Central memory CD4-positive, alpha-beta T cell (primary cell): Measurements from ENCODE around the gene CFLAR.
"Not testable (repeated sequence)": the region's sequence is repeated elsewhere in the genome, so short reads cannot be mapped to it uniquely, and the experiment has no call there.

Source experiments
- DNase-seq: peaks from one replicate; pipeline ENCODE4 v3.0.0; 2022

CFLAR gene

DNA sequence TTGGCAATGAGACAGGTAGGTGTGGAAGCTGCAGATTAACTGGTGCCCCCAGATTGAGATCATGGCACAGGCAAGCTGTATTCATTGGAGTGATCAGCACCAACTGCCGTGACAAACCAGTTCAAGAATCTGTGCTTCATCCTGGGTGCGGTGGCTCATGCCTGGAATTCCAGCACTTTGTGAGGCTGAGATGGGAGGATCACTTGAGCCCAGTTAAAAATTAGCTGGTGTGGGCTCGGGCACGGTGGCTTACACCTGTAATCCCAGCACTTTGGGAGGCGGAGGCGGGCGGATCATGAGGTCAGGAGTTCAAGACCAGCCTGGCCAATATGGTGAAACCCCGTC is 33.8 kb downstream of the CFLAR start:
- DNase-seq: not testable (repeated sequence)

DNA sequence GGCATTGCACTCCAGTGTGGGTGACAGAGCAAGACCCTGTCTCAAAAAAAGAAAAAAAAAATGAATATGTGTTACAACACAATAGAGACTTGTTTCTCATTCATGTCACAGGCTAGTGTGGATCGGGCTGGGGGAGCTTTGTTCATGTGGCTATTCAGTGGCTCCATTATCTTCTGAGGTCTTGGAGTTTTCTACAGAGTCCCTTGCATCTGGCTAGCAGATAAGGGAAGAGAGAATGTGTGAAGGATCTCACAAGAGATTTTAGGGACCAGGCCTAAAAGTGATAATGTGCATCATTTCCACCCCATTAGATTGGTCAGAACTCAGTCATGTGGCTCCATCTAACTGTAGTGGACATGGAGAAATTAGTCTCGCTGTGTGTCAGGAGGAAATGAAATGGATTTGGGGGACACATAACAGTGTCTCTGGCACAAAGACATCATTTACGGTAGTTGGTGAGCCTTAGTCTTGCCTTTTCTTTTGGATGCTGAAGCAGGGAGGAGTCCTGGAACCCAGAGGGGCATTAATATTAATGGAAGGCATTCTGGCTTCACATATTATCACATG is 34.6 kb downstream of the CFLAR start:
- no peak for DNase-seq

DNA sequence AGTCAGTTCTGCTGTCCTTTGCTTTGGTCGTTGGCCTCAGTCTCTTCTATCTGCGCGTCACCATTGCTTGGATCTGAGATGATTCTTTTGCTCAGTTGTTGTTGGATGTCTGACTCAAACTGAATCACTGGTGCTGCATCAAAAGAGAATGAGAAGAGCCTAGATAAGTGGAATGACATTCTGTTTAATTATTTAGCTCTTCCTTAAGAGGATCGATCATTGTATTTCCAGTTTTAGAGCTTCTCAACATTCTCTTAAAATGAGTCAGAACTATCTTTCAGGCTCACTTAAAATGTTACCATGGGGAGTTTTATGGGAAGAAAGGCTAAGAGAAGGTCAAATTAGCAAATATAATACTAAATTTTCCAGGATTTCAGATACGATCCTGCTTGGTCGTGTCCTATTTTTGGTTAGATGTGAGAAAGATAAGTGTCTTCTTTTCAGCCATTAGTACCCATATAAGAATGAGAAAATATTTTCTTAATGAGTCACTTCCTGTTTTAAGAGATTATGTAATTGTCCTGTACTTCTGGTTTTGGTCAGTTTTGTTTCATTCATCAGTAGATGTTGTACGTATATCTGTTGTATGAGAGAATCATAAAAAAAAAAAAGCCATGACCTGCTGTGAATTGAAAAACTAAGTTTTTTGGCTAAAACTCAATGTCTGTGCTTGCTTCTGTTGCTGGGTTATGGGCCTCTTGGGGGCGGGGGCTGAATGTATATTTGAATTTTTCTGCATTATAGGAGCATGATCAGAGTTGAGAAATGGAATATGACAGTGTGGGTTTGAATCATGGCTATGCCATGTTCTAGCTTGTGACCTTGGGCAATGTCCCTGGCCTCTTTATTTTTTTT is 35.4 kb downstream of the CFLAR start:
- DNase-seq: no peak

DNA sequence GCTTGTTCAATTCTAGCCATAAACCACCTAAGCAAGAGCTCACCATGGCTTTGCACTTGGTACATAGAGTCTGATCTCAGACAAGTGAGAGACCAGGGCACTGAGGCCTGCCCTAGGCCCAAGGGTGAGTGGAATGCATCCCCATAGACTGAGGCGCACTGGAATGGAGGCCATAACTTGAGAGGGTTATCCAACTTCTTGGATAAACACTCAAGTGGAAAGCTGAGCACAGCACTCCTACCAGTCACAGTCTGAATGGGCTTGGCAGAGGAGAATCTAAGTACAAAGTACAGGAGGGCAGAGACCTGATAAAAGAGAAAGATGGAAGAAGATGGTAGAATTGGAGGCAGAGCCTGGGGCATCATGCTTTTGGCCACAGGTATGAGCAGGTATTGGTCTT is 36.6 kb downstream of the CFLAR start:
- no peak for DNase-seq

DNA sequence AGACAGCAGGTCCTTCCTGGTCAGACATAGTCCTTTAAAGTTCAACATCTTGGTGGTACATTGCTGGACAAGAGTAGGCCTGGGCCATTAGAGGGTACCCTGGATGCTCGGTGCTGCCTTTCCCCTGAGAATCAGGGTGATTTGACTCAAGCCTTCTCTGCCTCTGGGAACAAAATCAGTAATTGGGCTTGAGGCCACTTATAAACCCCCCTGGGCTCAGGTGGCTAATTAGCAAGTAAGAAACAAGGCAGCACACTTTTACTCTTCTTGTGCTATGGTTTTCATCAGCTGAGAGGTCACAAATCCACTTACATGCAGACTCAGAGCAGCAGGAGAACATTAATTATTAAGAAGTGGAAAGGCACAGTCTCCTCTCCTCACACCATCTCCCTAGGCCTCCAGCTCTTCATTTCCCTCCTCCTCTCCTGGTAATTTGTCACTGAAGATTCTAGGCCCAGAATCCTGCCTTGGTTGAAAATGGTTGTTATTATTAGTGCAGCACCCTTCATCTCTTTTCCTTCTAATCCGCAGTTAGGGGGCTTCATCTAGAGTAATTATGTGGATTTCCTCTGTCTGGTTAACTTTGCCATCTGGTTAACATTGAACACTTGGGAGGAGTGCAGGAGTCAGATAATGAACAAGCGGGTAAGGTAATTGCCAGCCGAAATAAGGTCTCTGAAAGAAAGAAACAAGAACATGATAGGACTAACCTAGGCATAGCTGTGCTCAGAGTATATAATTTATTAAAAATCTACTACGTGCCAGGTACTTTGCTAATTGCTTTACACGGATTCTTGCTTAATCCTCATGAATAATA is 37.2 kb downstream of the CFLAR start:
- no peak for DNase-seq

DNA sequence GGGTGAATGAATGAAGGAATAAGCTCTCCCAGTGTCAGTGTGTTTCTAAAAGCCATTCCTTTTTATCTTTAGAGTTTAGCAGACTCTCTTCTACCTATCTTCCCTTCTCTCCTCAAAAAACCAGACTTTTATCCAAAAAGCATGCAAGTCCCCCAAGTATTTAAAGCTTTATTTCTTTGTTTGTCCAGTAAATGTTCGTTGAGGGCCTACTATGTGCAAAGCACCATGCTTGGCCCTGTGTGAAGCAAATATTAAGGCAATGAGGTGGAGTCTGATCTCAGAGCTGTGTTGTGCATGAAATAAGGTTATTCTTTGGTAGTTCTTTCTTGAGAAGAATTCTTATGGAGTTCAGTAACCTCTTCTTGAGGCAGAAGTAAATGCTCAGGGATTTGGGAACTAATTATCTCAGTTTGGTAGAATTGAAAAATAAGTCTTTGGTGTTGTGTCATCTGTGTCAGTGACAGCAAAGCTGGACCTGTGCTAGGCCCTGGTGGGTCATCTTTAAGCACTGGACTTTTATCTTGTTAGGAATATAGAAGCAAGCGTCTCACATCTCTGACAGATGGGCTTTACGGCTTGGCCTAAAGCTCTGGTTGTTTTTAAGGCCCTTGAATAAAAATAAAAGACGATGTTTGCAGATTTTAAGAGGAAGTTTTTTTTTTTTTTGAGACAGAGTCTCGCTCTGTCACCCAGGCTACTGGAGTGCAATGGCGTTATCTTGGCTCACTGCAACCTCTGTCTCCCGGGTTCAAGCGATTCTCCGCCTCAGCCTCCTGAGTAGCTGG is 38.8 kb downstream of the CFLAR start:
- DNase-seq: no peak

DNA sequence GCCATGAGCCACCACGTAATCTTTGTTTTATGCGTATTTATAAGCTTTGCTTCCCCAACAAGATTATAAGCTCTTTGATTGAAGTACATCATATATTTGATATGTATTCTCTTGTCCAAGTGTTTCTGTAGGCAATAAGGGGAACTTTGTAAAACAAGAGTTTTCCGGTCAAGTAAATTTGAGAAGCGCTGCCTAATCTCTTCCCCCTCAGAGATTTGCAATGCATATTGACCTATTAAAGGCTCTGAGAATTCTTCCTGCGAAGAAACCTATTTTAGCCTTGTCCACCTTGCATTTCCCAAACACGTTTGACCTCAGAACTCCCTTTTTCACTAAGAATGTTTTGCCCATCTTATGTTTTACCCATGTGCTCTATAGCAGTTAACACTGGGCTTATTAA is 40.1 kb downstream of the CFLAR start:
- DNase-seq: no peak

DNA sequence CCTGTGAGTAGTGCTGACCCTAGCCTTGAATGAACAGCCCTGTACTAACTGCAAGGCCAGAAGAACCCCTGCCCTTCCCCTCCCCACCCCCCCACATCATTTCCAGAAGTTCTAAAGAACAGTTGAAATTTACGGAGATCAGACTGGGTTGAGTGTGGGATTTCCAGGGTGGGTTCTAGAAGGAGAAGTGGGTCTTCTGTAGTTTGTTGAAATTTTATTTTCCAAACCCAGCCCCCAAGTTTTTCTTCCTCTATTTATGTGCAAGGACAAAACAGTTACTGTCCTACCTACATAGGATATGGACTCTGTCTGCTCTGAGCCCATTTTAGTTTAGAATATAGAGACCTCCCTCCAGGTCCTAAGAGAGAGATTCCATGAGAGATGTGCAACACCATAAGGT is 40.7 kb downstream of the CFLAR start:
- no peak for DNase-seq

DNA sequence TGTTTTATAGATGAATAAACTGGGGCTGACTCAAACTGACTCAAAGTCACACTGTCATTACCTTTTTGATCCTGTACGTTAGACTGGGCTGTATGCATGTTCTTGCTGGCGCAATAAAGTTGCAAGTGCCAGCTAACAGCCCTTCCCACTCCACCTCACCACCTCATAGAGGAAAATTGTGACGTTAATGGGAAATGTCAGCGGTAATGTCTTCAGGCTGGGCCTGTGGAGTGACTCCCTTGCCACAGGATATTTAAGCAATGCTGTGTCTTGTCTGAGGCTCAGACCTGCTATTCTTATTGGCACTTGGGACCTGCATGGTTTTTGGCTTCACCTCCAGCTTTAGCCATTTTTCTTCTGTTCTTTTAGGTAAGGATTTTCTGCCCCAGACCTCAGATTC is 41.7 kb downstream of the CFLAR start:
- DNase-seq: no peak

DNA sequence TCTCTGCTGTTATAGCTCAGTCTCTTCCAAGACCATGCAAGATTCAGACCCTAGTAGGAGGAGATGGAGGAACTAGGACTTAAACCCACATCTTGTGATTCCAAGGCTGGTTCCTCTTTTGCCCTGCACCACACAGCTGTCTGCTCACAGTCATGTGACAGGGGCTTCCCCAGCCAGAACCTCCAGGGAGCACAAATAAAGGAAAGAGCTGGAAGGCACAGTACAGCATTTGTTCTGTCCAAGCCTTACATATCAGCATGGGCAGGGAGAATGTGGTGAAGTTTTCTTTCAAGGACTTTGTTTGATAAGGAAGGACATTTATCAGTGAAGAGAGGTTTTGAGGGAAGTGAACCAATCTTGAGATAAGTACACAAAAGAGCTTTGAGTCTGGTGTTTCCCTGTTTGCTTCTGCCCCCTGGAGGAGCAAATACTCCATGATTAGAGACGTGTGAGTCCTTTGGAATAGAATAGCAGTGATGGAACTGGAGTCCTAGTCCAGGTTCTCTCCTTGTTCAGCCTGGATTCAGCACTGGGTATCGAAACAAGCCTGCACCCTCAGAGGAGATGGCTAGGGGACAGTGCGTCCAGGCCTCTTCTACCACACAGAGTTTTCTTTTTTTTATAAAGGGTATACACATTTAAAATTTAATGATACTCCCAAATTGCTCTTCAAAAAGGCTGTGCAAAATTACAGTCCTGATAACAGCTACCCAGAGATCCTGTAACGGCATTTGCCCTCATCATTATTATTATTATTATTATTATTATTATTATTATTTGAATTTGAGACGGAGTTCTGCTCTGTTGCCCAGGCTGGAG is 42.4 kb downstream of the CFLAR start:
- peak; percentile 62 for DNase-seq

DNA sequence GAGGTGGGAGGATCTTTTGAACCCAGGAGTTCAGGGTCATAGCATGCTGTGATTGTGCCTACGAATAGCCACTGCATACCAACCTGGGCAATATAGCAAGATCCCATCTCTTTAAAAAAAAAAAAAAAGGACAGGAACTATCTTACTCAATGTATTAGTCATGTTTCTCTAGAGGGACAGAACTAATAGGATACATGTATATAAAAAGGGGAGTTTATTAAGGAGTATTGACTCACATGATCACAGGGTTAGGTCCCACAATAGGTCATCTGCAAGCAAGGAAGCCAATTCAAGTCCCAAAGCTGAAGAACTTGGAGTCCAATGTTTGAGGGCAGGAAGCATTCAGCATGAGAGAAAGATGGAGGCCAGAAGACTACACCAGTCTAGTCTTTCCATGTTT is 48.2 kb downstream of the CFLAR start:
- DNase-seq: no peak

DNA sequence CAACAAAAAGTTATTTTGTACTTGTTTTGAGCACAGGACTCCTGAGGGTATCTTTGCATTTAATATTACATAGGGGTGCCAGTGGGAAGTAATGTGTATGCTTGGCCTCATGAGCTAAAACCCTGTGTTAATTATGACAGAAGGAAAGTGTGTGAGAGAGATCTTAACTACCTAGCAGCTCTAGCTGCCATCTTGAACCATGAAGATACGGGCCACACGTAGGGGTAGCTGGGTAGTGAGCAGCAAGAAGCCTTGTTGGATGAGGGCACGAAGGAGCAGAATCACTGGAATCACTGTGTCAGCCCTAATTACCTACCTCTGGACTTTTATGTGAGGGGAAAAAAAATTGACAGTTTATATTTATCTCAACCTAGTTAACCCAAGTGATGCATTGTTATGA is 51.6 kb downstream of the CFLAR start:
- no peak for DNase-seq

DNA sequence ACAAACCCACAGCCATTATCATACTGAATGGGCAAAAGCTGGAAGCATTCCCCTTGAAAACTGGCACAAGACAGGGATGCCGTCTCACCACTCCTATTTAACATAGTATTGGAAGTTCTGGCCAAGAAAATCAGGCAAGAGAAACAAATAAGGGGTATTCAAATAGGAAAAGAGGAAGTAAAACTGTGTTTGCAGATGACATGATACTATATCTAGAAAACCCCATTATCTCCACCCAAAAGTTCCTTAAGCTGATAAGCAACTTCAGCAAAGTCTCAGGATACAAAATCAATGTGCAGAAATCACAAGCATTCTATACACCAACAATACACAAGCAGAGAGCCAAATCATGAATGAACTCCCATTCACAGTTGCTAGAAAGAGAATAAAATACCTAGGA is 52.5 kb downstream of the CFLAR start:
- not testable (repeated sequence) for DNase-seq

DNA sequence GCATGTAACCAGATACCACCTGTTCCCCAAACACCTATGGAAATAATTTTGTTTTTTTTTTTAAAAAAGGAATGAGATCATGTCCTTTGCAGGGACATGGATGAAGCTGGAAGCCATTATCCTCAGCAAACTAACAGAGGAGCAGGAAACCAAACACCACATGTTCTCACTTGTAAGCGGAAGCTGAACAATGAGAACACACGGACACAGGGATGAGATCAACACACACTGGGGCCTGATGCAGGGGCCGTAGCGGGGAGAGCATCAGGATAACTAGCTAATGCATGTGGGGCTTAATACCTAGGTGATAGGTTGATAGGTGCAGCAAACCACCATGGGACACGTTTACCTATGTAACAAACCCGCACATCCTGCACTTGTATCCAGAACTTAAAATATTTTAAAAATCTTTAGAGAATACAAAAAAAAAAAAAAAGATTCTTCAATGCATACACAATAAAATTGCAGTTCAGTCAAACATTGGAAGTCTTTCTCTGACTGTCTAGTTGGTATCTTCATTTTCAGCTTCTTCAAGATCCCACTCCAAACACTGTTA is 55.4 kb downstream of the CFLAR start:
- DNase-seq: no peak

DNA sequence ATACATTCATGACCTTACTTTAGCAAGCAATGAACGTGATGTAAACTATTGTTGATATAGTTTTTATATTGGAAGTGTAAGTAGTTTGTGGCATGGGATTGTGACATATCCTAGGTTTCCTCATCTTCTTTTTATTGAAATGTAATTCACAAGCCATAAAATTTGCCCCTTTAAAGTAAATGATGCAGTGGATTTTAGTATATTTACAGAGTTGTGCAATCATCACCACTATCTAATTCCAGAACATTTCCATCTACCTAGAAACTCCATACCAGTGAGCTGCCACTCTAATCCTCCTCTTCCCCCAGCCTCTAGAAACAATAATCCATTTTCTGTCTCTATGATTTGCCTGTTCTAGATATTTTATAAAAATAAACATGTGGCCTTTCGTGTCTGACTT is 56.3 kb downstream of the CFLAR start:
- DNase-seq: no peak

DNA sequence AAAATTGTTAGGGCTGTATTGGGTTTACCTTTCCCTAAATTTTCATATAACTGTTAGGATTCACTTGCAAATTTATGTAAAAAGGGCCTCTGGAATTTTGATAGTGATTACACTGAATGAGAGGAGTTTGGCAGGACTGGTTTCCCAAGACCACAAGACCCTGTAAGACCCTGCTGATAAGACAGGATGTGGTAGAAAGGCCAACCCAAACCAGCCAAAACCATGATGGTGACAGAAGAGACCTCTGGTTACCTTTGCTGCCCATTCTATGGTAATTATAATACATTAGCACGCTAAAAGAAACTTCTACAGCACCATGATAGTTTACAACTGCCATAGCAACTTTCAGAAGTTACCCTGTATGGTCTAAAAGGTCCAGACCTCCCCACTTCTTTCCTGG is 58.7 kb downstream of the CFLAR start:
- no peak for DNase-seq

DNA sequence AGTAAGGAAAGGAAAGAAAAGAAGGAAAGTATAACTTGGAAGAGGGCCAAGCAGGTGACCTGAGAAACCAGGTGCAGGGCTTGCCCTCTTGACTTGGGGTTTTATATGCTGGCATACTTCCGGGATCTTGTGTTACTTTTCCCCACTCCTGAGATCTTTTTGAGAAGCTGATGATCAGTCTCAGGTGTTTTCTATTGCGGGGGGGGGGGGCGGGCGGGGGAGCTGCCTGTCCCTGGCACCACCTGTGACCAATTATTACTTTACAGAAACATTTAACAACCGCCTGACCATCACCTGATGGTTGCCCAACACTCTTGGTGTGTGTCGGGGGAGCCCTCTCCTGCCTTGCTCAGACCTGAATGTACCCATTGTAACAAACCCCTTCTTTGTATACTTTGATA is 60.1 kb downstream of the CFLAR start:
- DNase-seq: no peak

DNA sequence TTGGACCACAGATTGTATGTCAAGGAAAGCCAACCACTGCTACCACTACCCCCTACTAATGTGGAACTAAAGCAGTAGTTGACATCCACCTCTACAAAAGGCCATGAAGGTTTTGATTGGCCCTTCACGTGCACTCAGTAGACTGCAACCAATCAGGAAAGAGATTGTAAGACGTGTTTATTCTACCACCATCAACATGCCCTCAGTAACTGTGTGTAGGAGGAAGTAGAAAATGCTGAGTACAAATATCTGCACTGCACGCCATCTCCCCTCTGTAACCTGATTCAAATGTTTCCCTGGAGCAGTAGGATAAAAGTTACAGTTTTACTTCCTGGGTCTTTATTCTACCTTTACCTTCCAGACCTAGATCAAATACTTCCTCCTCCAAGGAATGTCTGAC is 64.0 kb downstream of the CFLAR start:
- no peak for DNase-seq

DNA sequence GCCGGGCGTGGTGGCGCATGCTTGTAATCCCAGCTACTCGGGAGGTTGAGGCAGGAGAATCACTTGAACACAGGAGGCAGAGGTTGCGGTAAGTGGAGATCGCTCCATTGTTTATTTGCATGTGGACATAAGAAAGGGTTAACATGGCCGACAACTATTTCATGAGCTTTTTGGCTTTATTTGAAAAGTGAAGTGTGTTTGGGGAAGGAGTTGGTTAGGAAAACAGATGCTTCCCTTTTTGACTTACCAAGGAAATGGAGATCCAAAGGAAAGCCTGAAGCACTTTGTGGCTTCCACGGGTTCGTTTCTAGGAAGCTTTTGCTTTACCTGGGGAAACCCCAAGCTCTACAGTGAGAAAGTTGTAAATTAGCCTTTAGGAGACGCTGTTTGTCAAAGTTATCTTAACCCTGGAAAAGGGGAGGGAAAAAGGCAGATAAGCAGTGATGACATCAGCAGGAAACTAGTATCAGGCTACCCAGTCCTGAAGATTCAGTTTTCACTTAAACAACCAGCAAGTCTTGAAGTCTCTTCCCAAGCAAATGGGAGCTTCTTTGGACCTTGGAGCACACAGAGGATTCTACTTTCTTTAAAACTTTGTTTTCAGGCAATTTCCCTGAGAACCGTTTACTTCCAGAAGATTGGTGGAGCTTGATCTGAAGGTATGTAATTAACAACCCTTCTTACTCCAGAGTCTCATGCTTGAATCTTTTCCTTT is 66.8 kb downstream of the CFLAR start, which contains the start of gene CASP10:
CASP10 (plus strand) TSS at position 492 of the 715 bp plus-strand sequence. CDS start 2,637 bp downstream, outside the sequence.
- peak; percentile 75 for DNase-seq

DNA sequence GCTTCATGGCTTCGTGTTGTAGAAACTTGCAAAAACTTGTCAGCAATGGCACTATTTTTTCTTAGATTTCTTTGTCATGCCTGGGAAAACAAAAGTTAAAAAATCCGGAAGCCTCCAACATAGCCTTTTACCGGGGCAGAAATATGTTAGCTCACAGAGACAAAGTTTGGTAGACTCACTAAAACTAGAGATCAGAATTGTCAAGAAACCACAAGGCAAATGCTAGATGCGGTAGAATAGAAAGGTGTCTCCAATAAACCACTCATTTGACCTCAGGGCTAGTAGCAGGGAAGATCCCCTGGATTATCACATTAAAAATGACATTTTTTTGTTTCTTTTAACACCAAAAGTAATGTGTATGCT is 67.4 kb downstream of the CFLAR start:
- DNase-seq: no peak

DNA sequence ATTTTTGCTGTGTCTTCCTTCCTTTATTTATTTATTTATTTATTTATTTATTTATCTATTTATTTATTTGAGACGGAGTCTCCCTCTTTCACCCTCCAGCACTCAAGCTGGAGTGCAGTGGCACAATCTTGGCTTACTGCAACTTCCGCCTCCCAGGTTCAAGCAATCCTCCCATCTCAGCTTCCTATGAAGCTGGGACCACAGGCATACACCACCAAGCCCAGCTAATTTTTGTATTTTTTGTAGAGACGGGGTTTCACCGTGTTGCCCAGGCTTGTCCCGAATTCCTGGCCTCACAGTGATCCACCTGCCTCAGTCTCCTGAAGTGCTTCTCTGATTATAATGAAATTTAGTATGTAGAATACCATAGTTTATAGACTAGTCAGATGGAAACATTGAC is 67.9 kb downstream of the CFLAR start:
- not testable (repeated sequence) for DNase-seq
